HepG2 (cell line): Measurements from ENCODE around the gene SP5. TPM values are rescaled to one million over a fixed set of nuclear protein-coding genes. Genes with fewer than 3 reads are reported as not detected.

Experiments used
- ASH2L ChIP-seq: fragments of 300-600, 200-600 bp; sonication (generic); IDR thresholded peaks from 2 replicates; pipeline ENCODE4 v1.7.0; 2017; ENCODE audit warnings: low read depth, mild to moderate bottlenecking, moderate library complexity, mixed read lengths, low read length; ENCODE audit not compliant: insufficient read length
- BRF2 ChIP-seq: sonication (generic); formaldehyde crosslinking; IDR thresholded peaks from 2 replicates; pipeline ENCODE4 v1.8.1; 2022; ENCODE audit warnings: mild to moderate bottlenecking, missing genetic modification reagents
- DBP ChIP-seq: sonication (generic); formaldehyde crosslinking; IDR thresholded peaks from 2 replicates; pipeline ENCODE4 v1.4.0; 2020; ENCODE audit warnings: missing genetic modification reagents; ENCODE audit errors: not compliant biosample characterization
- ELF3 ChIP-seq: IDR thresholded peaks from 2 replicates; pipeline ENCODE4 v1.6.1; 2016; ENCODE audit warnings: missing genetic modification reagents, missing compliant biosample characterization
- HNF4A ChIP-seq: sonication (generic); formaldehyde crosslinking; IDR thresholded peaks from 2 replicates; pipeline ENCODE4 v1.4.0; 2020; ENCODE audit warnings: missing genetic modification reagents
- KDM5B ChIP-seq: sonication (generic); formaldehyde crosslinking; IDR thresholded peaks from 2 replicates; pipeline ENCODE4 v1.4.0; 2020; ENCODE audit warnings: missing genetic modification reagents, mild to moderate bottlenecking, borderline replicate concordance
- MIER3 ChIP-seq: IDR thresholded peaks from 2 replicates; pipeline ENCODE4 v1.6.1; 2016; ENCODE audit warnings: missing compliant biosample characterization, borderline replicate concordance
- MYNN ChIP-seq: sonication (generic); formaldehyde crosslinking; IDR thresholded peaks from 2 replicates; pipeline ENCODE4 v1.4.0; 2020; ENCODE audit warnings: mild to moderate bottlenecking, low read depth, missing genetic modification reagents
- NONO ChIP-seq, 2 experiments: fragments of 450-650 bp in 1 of 2; sonication (generic) in 1 of 2; formaldehyde crosslinking in 1 of 2; IDR thresholded peaks in 1 of 2; conservative IDR thresholded peaks in 1 of 2; 2 replicates each; pipeline versions ENCODE4 v1.6.1 to v1.8.0; 2017 to 2022; ENCODE audit warnings: mild to moderate bottlenecking in 1 of 2, missing genetic modification reagents in 1 of 2, moderate library complexity in 1 of 2
- RAD21 ChIP-seq: fragments of 450-650 bp; formaldehyde crosslinking; IDR thresholded peaks from 2 replicates; pipeline ENCODE4 v1.5.0; 2020; ENCODE audit warnings: mild to moderate bottlenecking
- RBAK ChIP-seq: sonication (generic); formaldehyde crosslinking; IDR thresholded peaks from 2 replicates; pipeline ENCODE4 v1.5.1; 2020; ENCODE audit warnings: mild to moderate bottlenecking, missing genetic modification reagents
- SNAI1 ChIP-seq: sonication (generic); formaldehyde crosslinking; IDR thresholded peaks from 2 replicates; pipeline ENCODE4 v1.5.0; 2020; ENCODE audit warnings: mild to moderate bottlenecking, missing genetic modification reagents, borderline replicate concordance
- SNAPC2 ChIP-seq: sonication (generic); formaldehyde crosslinking; IDR thresholded peaks from 2 replicates; pipeline ENCODE4 v1.8.1; 2022; ENCODE audit warnings: mild to moderate bottlenecking, missing genetic modification reagents
- STAG1 ChIP-seq: sonication (generic); formaldehyde crosslinking; IDR thresholded peaks from 2 replicates; pipeline ENCODE4 v1.4.0; 2020; ENCODE audit warnings: missing genetic modification reagents
- TBX3 ChIP-seq: fragments of 450-650 bp; IDR thresholded peaks from 2 replicates; pipeline ENCODE4 v1.6.1; 2017; ENCODE audit warnings: antibody characterized with exemption, mild to moderate bottlenecking, inconsistent platforms, borderline replicate concordance
- TOE1 ChIP-seq: sonication (generic); formaldehyde crosslinking; IDR thresholded peaks from 2 replicates; pipeline ENCODE4 v1.4.0; 2020; ENCODE audit warnings: mild to moderate bottlenecking, missing genetic modification reagents
- ZNF550 ChIP-seq: sonication (generic); formaldehyde crosslinking; IDR thresholded peaks from 2 replicates; pipeline ENCODE4 v1.4.0; 2020; ENCODE audit warnings: mild to moderate bottlenecking, missing genetic modification reagents, borderline replicate concordance
- ZSCAN30 ChIP-seq: sonication (generic); formaldehyde crosslinking; IDR thresholded peaks from 2 replicates; pipeline ENCODE4 v1.5.0; 2020; ENCODE audit warnings: mild to moderate bottlenecking, missing genetic modification reagents
- ZSCAN9 ChIP-seq: IDR thresholded peaks from 2 replicates; pipeline ENCODE4 v1.6.1; 2016; ENCODE audit warnings: borderline replicate concordance
- polyA plus RNA-seq, 8 experiments: library from polyadenylated mRNA; depleted of rRNA in 3 of 8; stranded (reverse) in 7 of 8; unstranded in 1 of 8; fragments of >200 nt; fragmentation: Illumina TruSeq in 4 of 8; extraction: Trizol in 4 of 8; gene quantifications; 2 replicates each; pipeline versions ENCODE4 v1.2.1 to v1.2.3, GENCODE V29; 2011 to 2016; ENCODE audit warnings: low read depth in 4 of 8, missing spikeins in 1 of 8, mixed read lengths in 1 of 8; ENCODE audit not compliant: insufficient read depth in 1 of 8
- total RNA-seq, 5 experiments: library from RNA; depleted of rRNA; stranded (reverse); fragments of >200 nt; fragmentation: Illumina TruSeq; extraction: Trizol; gene quantifications; 2 replicates each; pipeline ENCODE4 v1.2.3, GENCODE V29; 2016; ENCODE audit warnings: low read depth in 1 of 5
- TF ChIP-seq, protein P1 (sequence below), 2 experiments: fragments of 450-650 bp in 1 of 2; sonication (generic) in 1 of 2; formaldehyde crosslinking; IDR thresholded peaks; 2 replicates each; pipeline versions ENCODE4 v1.5.0 to v1.8.0; 2020 to 2022; ENCODE audit warnings: mild to moderate bottlenecking in 1 of 2, missing genetic modification reagents in 1 of 2
- TF ChIP-seq, protein P2 (sequence below): sonication (generic); formaldehyde crosslinking; IDR thresholded peaks from 2 replicates; pipeline ENCODE4 v1.8.0; 2023; ENCODE audit warnings: mild to moderate bottlenecking, missing genetic modification reagents
- TF ChIP-seq, protein P3 (sequence below): sonication (generic); formaldehyde crosslinking; IDR thresholded peaks from 2 replicates; pipeline ENCODE4 v1.5.0; 2020; ENCODE audit warnings: mild to moderate bottlenecking, missing genetic modification reagents, borderline replicate concordance

SP5 gene
- total and polyA plus RNA-seq, 2 of the 13 experiments (the other 11 are each of a cell fraction or from before 2014, with no cell fraction given), result 50.8 to 119 TPM

DNA sequence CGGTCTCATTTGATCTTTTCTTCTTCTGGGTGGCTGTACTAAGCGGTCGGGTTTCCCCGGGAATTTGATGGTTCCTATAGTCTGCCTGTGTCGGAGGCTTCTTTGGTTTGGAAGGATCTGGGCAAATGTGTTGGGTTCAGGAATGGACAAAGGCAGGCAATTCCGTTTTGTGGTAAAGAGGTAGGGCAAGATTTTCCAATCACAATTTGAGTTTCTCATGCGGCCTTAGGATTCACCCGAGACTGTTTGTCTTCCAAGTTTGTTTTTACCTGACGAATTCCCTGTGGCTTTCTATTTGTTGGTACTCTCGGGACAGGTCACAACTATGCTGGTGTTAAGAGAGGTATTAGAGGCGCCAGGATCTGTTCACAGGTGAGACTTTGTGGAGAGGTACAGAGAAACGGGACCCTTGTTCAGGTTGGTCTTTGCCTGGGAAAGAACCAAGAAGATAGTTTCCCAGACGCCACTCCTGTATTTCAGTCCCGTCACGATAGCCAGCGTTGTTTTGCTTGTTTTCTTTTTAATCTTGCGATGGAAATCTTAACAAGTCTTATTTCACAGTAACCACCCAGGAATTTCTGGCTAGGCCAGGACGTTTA is 3.0 kb downstream of the SP5 start (continued):
- TF ChIP-seq, protein P1, sequence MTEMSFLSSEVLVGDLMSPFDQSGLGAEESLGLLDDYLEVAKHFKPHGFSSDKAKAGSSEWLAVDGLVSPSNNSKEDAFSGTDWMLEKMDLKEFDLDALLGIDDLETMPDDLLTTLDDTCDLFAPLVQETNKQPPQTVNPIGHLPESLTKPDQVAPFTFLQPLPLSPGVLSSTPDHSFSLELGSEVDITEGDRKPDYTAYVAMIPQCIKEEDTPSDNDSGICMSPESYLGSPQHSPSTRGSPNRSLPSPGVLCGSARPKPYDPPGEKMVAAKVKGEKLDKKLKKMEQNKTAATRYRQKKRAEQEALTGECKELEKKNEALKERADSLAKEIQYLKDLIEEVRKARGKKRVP (CRISPR knock-in tag; IDR thresholded peaks at IDR 0.05), result no peak
- TF ChIP-seq ELF3 (CRISPR knock-in tag) (no peak), STAG1 (CRISPR knock-in tag) (0 out of 2 replicates have a peak, but pooled peaks have one; percentile 3), DBP (CRISPR knock-in tag) (no peak), RAD21 (0 out of 2 replicates have a peak, but pooled peaks have one; percentile 16), BRF2 (CRISPR knock-in tag) (no peak), ZSCAN30 (CRISPR knock-in tag) (0 out of 2 replicates have a peak, but pooled peaks have one; percentile 49), ZNF550 (CRISPR knock-in tag) (no peak), MIER3 (CRISPR knock-in tag) (no peak), ZSCAN9 (CRISPR knock-in tag) (no peak), TOE1 (no peak), SNAPC2 (CRISPR knock-in tag) (no peak), HNF4A (no peak), MYNN (CRISPR knock-in tag) (no peak), SNAI1 (CRISPR knock-in tag) (no peak), KDM5B (CRISPR knock-in tag) (no peak), RBAK (CRISPR knock-in tag) (no peak), ASH2L (no peak), TBX3 (no peak), NONO (IDR thresholded peaks at IDR 0.05) (no peak), NONO (CRISPR knock-in tag; conservative IDR thresholded peaks at IDR 0.05) (no peak)
- TF ChIP-seq, protein P2, sequence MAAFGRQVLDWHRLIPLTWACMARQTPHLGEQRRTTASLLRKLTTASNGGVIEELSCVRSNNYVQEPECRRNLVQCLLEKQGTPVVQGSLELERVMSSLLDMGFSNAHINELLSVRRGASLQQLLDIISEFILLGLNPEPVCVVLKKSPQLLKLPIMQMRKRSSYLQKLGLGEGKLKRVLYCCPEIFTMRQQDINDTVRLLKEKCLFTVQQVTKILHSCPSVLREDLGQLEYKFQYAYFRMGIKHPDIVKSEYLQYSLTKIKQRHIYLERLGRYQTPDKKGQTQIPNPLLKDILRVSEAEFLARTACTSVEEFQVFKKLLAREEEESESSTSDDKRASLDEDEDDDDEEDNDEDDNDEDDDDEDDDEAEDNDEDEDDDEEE (CRISPR knock-in tag), result no peak
- TF ChIP-seq, protein P3, sequence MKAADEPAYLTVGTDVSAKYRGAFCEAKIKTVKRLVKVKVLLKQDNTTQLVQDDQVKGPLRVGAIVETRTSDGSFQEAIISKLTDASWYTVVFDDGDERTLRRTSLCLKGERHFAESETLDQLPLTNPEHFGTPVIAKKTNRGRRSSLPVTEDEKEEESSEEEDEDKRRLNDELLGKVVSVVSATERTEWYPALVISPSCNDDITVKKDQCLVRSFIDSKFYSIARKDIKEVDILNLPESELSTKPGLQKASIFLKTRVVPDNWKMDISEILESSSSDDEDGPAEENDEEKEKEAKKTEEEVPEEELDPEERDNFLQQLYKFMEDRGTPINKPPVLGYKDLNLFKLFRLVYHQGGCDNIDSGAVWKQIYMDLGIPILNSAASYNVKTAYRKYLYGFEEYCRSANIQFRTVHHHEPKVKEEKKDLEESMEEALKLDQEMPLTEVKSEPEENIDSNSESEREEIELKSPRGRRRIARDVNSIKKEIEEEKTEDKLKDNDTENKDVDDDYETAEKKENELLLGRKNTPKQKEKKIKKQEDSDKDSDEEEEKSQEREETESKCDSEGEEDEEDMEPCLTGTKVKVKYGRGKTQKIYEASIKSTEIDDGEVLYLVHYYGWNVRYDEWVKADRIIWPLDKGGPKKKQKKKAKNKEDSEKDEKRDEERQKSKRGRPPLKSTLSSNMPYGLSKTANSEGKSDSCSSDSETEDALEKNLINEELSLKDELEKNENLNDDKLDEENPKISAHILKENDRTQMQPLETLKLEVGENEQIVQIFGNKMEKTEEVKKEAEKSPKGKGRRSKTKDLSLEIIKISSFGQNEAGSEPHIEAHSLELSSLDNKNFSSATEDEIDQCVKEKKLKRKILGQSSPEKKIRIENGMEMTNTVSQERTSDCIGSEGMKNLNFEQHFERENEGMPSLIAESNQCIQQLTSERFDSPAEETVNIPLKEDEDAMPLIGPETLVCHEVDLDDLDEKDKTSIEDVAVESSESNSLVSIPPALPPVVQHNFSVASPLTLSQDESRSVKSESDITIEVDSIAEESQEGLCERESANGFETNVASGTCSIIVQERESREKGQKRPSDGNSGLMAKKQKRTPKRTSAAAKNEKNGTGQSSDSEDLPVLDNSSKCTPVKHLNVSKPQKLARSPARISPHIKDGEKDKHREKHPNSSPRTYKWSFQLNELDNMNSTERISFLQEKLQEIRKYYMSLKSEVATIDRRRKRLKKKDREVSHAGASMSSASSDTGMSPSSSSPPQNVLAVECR, result no peak
